NCI-H1436 treated with DMSO at 0.1 percent for 48 hours (cell line): Measurements from ENCODE around the gene SCAF4.
"Not testable (repeated sequence)": the region's sequence is repeated elsewhere in the genome, so short reads cannot be mapped to it uniquely, and the experiment has no call there.

ENCODE experiments used
- DNase-seq: peaks from one replicate; lab custom pipeline; 2025; lab: John Stamatoyannopoulos, UW

Gene SCAF4

GRCh38 chr21:31641416-31641922, 90.4 kb downstream of the SCAF4 start:
- DNase-seq: no peak

GRCh38 chr21:31636874-31637273, 95.0 kb downstream of the SCAF4 start:
- DNase-seq: no peak

- no peak for DNase-seq
Observed at GRCh38 chr21:31634993-31635392, 96.9 kb downstream of the SCAF4 start.

DNA sequence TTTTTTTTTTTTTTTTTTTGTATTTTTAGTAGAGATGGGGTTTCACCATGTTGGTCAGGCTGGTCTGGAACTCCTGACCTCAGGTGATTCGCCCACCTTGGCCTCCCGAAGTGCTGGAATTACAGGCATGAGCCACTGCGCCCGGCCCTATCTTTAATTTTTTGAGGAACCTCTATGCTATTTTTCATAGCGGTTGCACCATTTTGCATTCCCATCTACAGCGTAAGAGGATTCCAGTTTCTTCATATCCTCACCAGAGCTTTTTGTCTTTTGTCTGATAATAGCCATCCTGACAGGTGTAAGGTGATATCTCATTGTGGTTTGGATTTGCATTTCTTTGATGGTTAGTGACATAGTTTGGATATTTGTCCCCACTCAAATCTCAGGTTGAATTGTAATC, 100.0 kb downstream of the SCAF4 start:
- DNase-seq: not testable (repeated sequence)

DNA sequence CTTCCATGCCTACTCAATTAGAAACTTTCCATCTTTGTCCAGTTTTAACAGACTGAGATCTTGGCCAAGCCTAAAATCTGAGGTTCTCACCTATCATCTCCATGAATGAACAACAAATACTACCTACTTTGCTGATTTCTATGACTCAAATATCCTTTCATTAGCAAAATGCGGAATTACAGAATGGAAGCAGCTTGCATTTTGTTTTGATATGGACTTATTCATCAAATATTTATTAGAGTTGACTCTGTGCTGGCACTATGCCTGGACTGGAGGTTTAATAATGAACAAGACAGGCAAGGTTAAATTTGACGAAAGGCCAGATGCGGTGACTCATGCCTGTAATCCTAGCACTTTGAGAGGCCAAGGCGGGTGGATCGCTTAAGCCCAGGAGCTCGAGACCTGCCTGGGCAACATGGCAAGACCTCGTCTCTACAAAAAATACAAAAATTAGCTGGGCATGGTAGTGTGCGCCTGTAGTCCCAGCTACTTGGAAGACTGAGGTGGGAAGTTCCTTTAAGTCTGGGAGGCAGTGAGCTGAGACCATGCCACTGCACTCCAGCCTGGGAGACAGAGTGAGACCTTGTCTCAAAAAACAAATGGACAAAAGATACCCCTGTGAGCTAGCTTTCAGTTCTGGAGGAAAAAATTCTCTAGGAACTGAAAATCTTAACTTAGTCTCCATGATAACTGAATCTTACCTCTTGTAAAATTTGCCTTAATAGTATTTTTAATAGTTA, 101.8 kb downstream of the SCAF4 start:
- no peak for DNase-seq

- DNase-seq: no peak
Observed at GRCh38 chr21:31624961-31625491, 106.9 kb downstream of the SCAF4 start.

GRCh38 chr21:31624181-31624580, 107.7 kb downstream of the SCAF4 start:
- no peak for DNase-seq

- no peak for DNase-seq
Observed at GRCh38 chr21:31623664-31624063, 108.3 kb downstream of the SCAF4 start.

DNA sequence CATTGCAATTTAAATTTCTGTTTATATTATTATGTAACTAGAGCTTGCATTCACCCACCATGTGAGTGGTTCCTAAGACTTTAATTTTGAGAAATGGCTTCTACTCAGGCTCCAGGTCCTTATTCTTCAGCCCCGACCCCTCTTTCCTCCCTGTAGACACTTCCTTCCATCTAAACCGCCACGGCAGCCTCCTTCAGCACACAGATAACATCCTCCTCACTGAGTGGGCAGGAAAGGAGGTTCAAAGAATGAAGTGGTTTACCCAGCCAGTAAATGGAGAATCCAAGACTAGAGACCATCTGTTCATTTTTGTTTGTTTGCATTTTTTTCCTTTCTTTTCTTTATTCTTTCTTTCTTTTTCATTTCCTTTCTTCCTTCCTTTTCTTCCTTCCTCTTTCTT, 109.5 kb downstream of the SCAF4 start:
- DNase-seq: no peak
